Loucy (cell line): Measurements from ENCODE around the gene PFKM.

Experiments
- EZH2phosphoT487 ChIP-seq: fragments of 200-600 bp; IDR thresholded peaks from 2 replicates; pipeline ENCODE4 v1.6.1; 2018; ENCODE audit warnings: antibody characterized with exemption, mild to moderate bottlenecking, moderate library complexity, borderline replicate concordance
- TF ChIP-seq, protein P1 (sequence below): fragments of 200-600 bp; sonication (generic); conservative IDR thresholded peaks from 2 replicates; pipeline ENCODE4 v1.5.1; 2014; ENCODE audit warnings: mild to moderate bottlenecking, antibody characterized with exemption, low read length

DNA sequence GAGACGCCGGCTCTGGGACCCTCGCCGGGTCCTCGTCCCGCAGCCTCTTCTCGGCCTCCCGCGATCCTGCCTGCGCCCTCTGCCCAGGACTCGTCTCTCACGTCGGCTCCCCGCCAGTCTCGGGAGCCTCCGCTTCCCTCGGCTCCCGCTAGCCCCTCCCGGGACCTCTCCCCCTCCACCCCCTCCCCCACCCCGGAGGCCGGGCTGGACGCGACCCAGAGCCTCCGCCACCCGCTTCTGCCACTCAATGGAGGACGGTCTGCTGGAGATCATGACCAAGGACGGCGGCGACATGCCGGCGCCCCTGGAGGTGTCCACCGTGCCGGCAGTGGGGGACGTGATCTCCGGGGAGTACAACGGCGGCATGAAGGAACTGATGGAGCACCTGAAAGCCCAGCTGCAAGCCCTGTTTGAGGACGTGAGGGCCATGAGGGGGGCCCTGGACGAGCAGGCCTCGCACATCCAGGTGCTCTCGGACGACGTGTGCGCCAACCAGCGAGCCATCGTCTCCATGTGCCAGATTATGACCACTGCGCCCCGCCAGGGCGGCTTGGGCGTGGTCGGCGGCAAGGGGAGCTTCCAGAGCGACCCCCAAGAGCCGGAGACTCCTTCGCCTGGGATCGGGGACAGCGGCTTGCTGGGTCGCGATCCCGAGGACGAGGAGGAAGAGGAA lies 64.8 kb downstream of the PFKM start:
- TF ChIP-seq, protein P1, sequence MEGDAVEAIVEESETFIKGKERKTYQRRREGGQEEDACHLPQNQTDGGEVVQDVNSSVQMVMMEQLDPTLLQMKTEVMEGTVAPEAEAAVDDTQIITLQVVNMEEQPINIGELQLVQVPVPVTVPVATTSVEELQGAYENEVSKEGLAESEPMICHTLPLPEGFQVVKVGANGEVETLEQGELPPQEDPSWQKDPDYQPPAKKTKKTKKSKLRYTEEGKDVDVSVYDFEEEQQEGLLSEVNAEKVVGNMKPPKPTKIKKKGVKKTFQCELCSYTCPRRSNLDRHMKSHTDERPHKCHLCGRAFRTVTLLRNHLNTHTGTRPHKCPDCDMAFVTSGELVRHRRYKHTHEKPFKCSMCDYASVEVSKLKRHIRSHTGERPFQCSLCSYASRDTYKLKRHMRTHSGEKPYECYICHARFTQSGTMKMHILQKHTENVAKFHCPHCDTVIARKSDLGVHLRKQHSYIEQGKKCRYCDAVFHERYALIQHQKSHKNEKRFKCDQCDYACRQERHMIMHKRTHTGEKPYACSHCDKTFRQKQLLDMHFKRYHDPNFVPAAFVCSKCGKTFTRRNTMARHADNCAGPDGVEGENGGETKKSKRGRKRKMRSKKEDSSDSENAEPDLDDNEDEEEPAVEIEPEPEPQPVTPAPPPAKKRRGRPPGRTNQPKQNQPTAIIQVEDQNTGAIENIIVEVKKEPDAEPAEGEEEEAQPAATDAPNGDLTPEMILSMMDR: no peak
- no peak for TF ChIP-seq EZH2phosphoT487
